H1 (cell line): Measurements from ENCODE around the gene MRPS10. TPM values are rescaled to one million over a fixed set of nuclear protein-coding genes. Genes with fewer than 3 reads are reported as not detected.

Source experiments
- CTCF ChIA-PET: fragments of 300-600 bp; sonication (Branson Sonifier 250); formaldehyde crosslinking; loops from one replicate; lab custom pipeline; 2021; ENCODE audit not compliant: partially characterized antibody; lab: Charles Lee
- POLR2A ChIA-PET: fragments of 300-600 bp; sonication (Branson Sonifier 250); formaldehyde crosslinking; loops from one replicate; lab custom pipeline; 2021; ENCODE audit warnings: inconsistent platforms; ENCODE audit not compliant: partially characterized antibody; lab: Charles Lee
- DNase-seq, 2 experiments: peaks; one replicate each; pipeline versions ENCODE4 v3.0.0 to v3.0.0-alpha.2; 2010 to 2022; ENCODE audit warnings: low spot score in 2 of 2, low read depth in 1 of 2, mixed read lengths in 1 of 2
- FAIRE-seq: peaks from 2 replicates; lab custom pipeline; 2011; peaks lifted over from hg19 to GRCh38; lab: Jason Lieb, UNC
- H2AFZ ChIP-seq: 2 replicates; pipeline ENCODE4 v1.8.1; 2012; ENCODE audit warnings: low read length, inconsistent platforms
- H2AK5ac ChIP-seq: 2 replicates; pipeline ENCODE4 v1.6.1; 2013; ENCODE audit warnings: low read depth, low read length
- H2BK120ac ChIP-seq: replicated peaks from 2 replicates; pipeline ENCODE3; 2013; ENCODE audit warnings: low read depth, low read length, inconsistent platforms
- H2BK12ac ChIP-seq: 2 replicates; pipeline ENCODE4 v1.6.1; 2013; ENCODE audit warnings: low read depth, low read length
- H2BK15ac ChIP-seq: 2 replicates; pipeline ENCODE4 v1.6.1; 2013; ENCODE audit warnings: low read length
- H2BK20ac ChIP-seq: 2 replicates; pipeline ENCODE4 v1.6.1; 2013; ENCODE audit warnings: low read length
- H2BK5ac ChIP-seq: 2 replicates; pipeline ENCODE4 v1.6.1; 2013; ENCODE audit warnings: low read depth, low read length
- H3K14ac ChIP-seq: 2 replicates; pipeline ENCODE4 v1.6.1; 2013; ENCODE audit warnings: inconsistent platforms; ENCODE audit not compliant: insufficient read length
- H3K18ac ChIP-seq: 2 replicates; pipeline ENCODE4 v1.6.1; 2013; ENCODE audit warnings: low read length; ENCODE audit errors: extremely low read depth
- H3K23ac ChIP-seq: 2 replicates; pipeline ENCODE4 v1.6.1; 2013; ENCODE audit warnings: inconsistent platforms; ENCODE audit not compliant: insufficient read length
- H3K23me2 ChIP-seq: 2 replicates; pipeline ENCODE4 v1.6.1; 2013; ENCODE audit warnings: low read depth, low read length
- H3K27ac ChIP-seq: 2 replicates; pipeline ENCODE4 v1.6.1; 2011; ENCODE audit warnings: low read depth, low read length, inconsistent platforms
- H3K27me3 ChIP-seq, 4 experiments: replicated peaks in 1 of 4; 1 replicate in 1 of 4; 2 replicates in 3 of 4; pipeline versions ENCODE4 v1.6.1 to v1.8.1; 2011 to 2013; ENCODE audit warnings: low read length in 3 of 4, mild to moderate bottlenecking in 3 of 4, inconsistent platforms in 2 of 4, mixed read lengths in 2 of 4, moderate library complexity in 1 of 4; ENCODE audit not compliant: control insufficient read depth in 3 of 4, insufficient read depth in 3 of 4; ENCODE audit errors: extremely low read depth in 1 of 4
- H3K36me3 ChIP-seq, 4 experiments: 2 replicates each; pipeline versions ENCODE4 v1.6.1 to v1.8.1; 2011 to 2013; ENCODE audit warnings: mild to moderate bottlenecking in 4 of 4, low read length in 3 of 4, moderate library complexity in 2 of 4, control low read depth in 1 of 4, inconsistent platforms in 1 of 4; ENCODE audit not compliant: insufficient read depth in 4 of 4, control insufficient read depth in 2 of 4
- H3K4ac ChIP-seq: replicated peaks from 2 replicates; pipeline ENCODE3; 2013; ENCODE audit warnings: low read length, low read depth, mixed read lengths, inconsistent platforms; ENCODE audit not compliant: insufficient read length
- H3K4me1 ChIP-seq, 4 experiments: replicated peaks in 1 of 4; 1 replicate in 1 of 4; 2 replicates in 3 of 4; pipeline versions ENCODE4 v1.6.1 to v1.8.1; 2011 to 2013; ENCODE audit warnings: low read length in 3 of 4, inconsistent platforms in 2 of 4, mixed read lengths in 1 of 4; ENCODE audit not compliant: insufficient read depth in 4 of 4, control insufficient read depth in 3 of 4
- H3K4me2 ChIP-seq, 2 experiments: 2 replicates each; pipeline versions ENCODE4 v1.6.1 to v1.8.1; 2011 to 2013; ENCODE audit warnings: low read depth in 2 of 2, low read length in 2 of 2, control low read depth in 1 of 2, inconsistent platforms in 1 of 2, mild to moderate bottlenecking in 1 of 2; ENCODE audit not compliant: insufficient read depth in 1 of 2
- H3K4me3 ChIP-seq, 4 experiments: fragments of 200-600, 300-600 bp in 1 of 4; sonication (generic), shearing (Covaris generic), sonication (Bioruptor Twin) in 1 of 4; 2 replicates each; pipeline versions ENCODE4 v1.5.1 to v1.8.1; 2011 to 2016; ENCODE audit warnings: low read length in 4 of 4, low read depth in 3 of 4, control low read depth in 2 of 4, inconsistent platforms in 2 of 4, mild to moderate bottlenecking in 2 of 4, mixed read lengths in 1 of 4, moderate library complexity in 1 of 4; ENCODE audit not compliant: insufficient read depth in 2 of 4; ENCODE audit errors: extremely low read depth in 1 of 4
- H3K56ac ChIP-seq: replicated peaks from 2 replicates; pipeline ENCODE3; 2013; ENCODE audit warnings: low read depth, mild to moderate bottlenecking, mixed read lengths, low read length, inconsistent platforms; ENCODE audit not compliant: insufficient read length
- H3K79me1 ChIP-seq: 2 replicates; pipeline ENCODE4 v1.6.1; 2013; ENCODE audit warnings: low read depth, low read length, control low read depth
- H3K79me2 ChIP-seq, 2 experiments: 2 replicates each; pipeline versions ENCODE4 v1.6.1 to v1.8.1; 2012 to 2013; ENCODE audit warnings: low read length in 2 of 2, mild to moderate bottlenecking in 2 of 2, inconsistent platforms in 1 of 2; ENCODE audit not compliant: insufficient read depth in 2 of 2, control insufficient read depth in 1 of 2
- H3K9ac ChIP-seq, 4 experiments: replicated peaks in 1 of 4; 1 replicate in 1 of 4; 2 replicates in 3 of 4; pipeline versions ENCODE4 v1.6.1 to v1.8.1; 2011 to 2013; ENCODE audit warnings: low read depth in 3 of 4, low read length in 3 of 4, control low read depth in 2 of 4, mild to moderate bottlenecking in 2 of 4, moderate library complexity in 2 of 4, inconsistent platforms in 1 of 4; ENCODE audit errors: extremely low read depth in 1 of 4
- H3K9me3 ChIP-seq, 2 experiments: 2 replicates each; pipeline versions ENCODE4 v1.6.1 to v1.8.1; 2012 to 2013; ENCODE audit warnings: mild to moderate bottlenecking in 2 of 2, moderate library complexity in 2 of 2, control low read depth in 1 of 2, inconsistent platforms in 1 of 2, low read depth in 1 of 2, low read length in 1 of 2, mixed read lengths in 1 of 2; ENCODE audit not compliant: insufficient read depth in 2 of 2
- H4K20me1 ChIP-seq, 2 experiments: replicated peaks in 1 of 2; 2 replicates each; pipeline versions ENCODE3 to v1.8.1; 2011 to 2013; ENCODE audit warnings: inconsistent platforms in 2 of 2, low read length in 2 of 2, mild to moderate bottlenecking in 1 of 2; ENCODE audit not compliant: insufficient read depth in 2 of 2, control insufficient read depth in 1 of 2
- H4K5ac ChIP-seq: 2 replicates; pipeline ENCODE4 v1.6.1; 2013; ENCODE audit warnings: low read length, low read depth, mixed read lengths, inconsistent platforms; ENCODE audit not compliant: insufficient read length
- H4K8ac ChIP-seq: 2 replicates; pipeline ENCODE4 v1.8.0; 2013; ENCODE audit warnings: mild to moderate bottlenecking, moderate library complexity, low read length, inconsistent platforms; ENCODE audit not compliant: insufficient read depth; ENCODE audit errors: extremely low read depth
- H4K91ac ChIP-seq: replicated peaks from 2 replicates; pipeline ENCODE3; 2013; ENCODE audit warnings: low read length, mixed read lengths, inconsistent platforms; ENCODE audit not compliant: insufficient read length
- ATF3 ChIP-seq: IDR thresholded peaks from 2 replicates; pipeline ENCODE4 v1.6.1; 2011; ENCODE audit warnings: low read depth, mild to moderate bottlenecking, low read length; ENCODE audit not compliant: insufficient read depth
- BACH1 ChIP-seq: IDR thresholded peaks from 2 replicates; pipeline ENCODE4 v1.6.1; 2012; ENCODE audit warnings: low read length, improper control_type of control experiment
- CHD1 ChIP-seq: IDR thresholded peaks from 2 replicates; pipeline ENCODE4 v1.6.1; 2012; ENCODE audit warnings: low read depth, low read length, improper control_type of control experiment
- CREB1 ChIP-seq: IDR thresholded peaks from 2 replicates; pipeline ENCODE4 v1.6.1; 2012; ENCODE audit warnings: inconsistent platforms
- EGR1 ChIP-seq: IDR thresholded peaks from 2 replicates; pipeline ENCODE4 v1.6.1; 2011; ENCODE audit warnings: low read depth, low read length, borderline replicate concordance
- HDAC2 ChIP-seq, 2 experiments: fragments of 300-600 bp in 1 of 2; sonication (generic) in 1 of 2; IDR thresholded peaks; 2 replicates each; pipeline ENCODE4 v1.6.1; 2011 to 2012; ENCODE audit warnings: low read depth in 2 of 2, low read length in 2 of 2, mild to moderate bottlenecking in 2 of 2, moderate library complexity in 2 of 2, borderline replicate concordance in 1 of 2, inconsistent platforms in 1 of 2
- JUND ChIP-seq: IDR thresholded peaks from 2 replicates; pipeline ENCODE4 v1.6.1; 2011; ENCODE audit warnings: mild to moderate bottlenecking, improper control_type of control experiment, low read length
- PHF8 ChIP-seq: fragments of 200-600 bp; sonication (generic); conservative IDR thresholded peaks from 2 replicates; pipeline ENCODE4 v1.7.1; 2012; ENCODE audit warnings: low read depth, mild to moderate bottlenecking, inconsistent platforms, low read length, moderate library complexity
- POLR2A ChIP-seq, 2 experiments: IDR thresholded peaks; 1 replicate in 1 of 2; 2 replicates in 1 of 2; pipeline ENCODE4 v1.6.1; 2011; ENCODE audit warnings: low read depth in 2 of 2, low read length in 2 of 2, mild to moderate bottlenecking in 2 of 2; ENCODE audit errors: control extremely low read depth in 1 of 2
- SP4 ChIP-seq: IDR thresholded peaks from 2 replicates; pipeline ENCODE4 v1.6.1; 2012; ENCODE audit warnings: low read length, inconsistent platforms
- TCF12 ChIP-seq: IDR thresholded peaks from 2 replicates; pipeline ENCODE4 v1.6.1; 2011; ENCODE audit warnings: low read depth, mild to moderate bottlenecking, low read length
- WGBS, 2 experiments: shearing (Covaris generic) in 1 of 2; methylation state at CpG; one replicate each; pipeline versions ENCODE4 v1.1.6 to v1.1.7; 2013 to 2015; ENCODE audit warnings: low lambda C conversion rate in 2 of 2, mixed read lengths in 2 of 2, inconsistent platforms in 1 of 2, low coverage in 1 of 2, missing lambda C conversion rate in 1 of 2; ENCODE audit not compliant: insufficient replicate concordance in 2 of 2, insufficient coverage in 1 of 2, insufficient read length in 1 of 2; ENCODE audit errors: extremely low coverage in 1 of 2, missing lambda C conversion rate in 1 of 2; 5-methylcytosine and 5-hydroxymethylcytosine counted together
- polyA plus RNA-seq, 7 experiments: library from polyadenylated mRNA; depleted of rRNA in 3 of 7; stranded (reverse) in 5 of 7; unstranded in 2 of 7; fragments of >200 nt in 5 of 7; fragments of 200-250 nt in 2 of 7; gene quantifications; 1 replicate in 5 of 7; 2 replicates in 1 of 7; 4 replicates in 1 of 7; pipeline versions ENCODE4 v1.2.1 to v1.2.3, GENCODE V29; 2011 to 2013; ENCODE audit warnings: missing spikeins in 2 of 7, mixed read lengths in 2 of 7
- total RNA-seq: library from RNA; stranded (reverse); fragmentation: NEBNext Ultra II Directional; extraction: Animal tissue kit (Norgen Biotek cat#: 25700); gene quantifications from 2 replicates; pipeline ENCODE4 v1.2.1, GENCODE V29; 2021

Gene MRPS10
- total and polyA plus RNA-seq, 2 of the 8 experiments (the other 6 are each of a cell fraction or from before 2014, with no cell fraction given): 20.5 to 33.6 TPM

GRCh38 chr6:42251911-42252637 lies 34.4 kb upstream of the MRPS10 start:
- Histone ChIP-seq H3K4me3 (no peak overlapping the region), H2BK12ac (no peak overlapping the region), H4K91ac (no peak overlapping the region), H4K8ac (no peak overlapping the region), H4K5ac (no peak overlapping the region)
- no peak for DNase-seq
- CTCF ChIA-PET: no interaction called here
- TF ChIP-seq HDAC2 (IDR thresholded peaks at IDR 0.05; ENCODE audit: borderline replicate concordance in 1 of 2, low read depth in 2 of 2, low read length in 2 of 2) (no peak), POLR2A (IDR thresholded peaks at IDR 0.05; ENCODE audit: control extremely low read depth in 1 of 2, low read depth in 2 of 2, low read length in 2 of 2) (no peak), BACH1 (no peak), ATF3 (no peak), TCF12 (no peak), SP4 (no peak), CHD1 (no peak), JUND (no peak), EGR1 (no peak), CREB1 (no peak), PHF8 (no peak)
- TF ChIP-seq, all 59 proteins: peak for 0
- Histone ChIP-seq H3K4me1 (peaks cover 5 to 7% (median 7%) of the 10 kb centered on the region in 4 experiments; a peak in 5 of 7 replicates), H2AK5ac (no peak overlapping the region), H3K79me2 (no peaks in the 10 kb centered on the region), H2BK120ac (no peak overlapping the region), H3K23ac (no peak overlapping the region), H3K9ac (no peak overlapping the region), H3K56ac (no peak overlapping the region), H2BK5ac (no peak overlapping the region; the same call in 1 of the 2 replicates), H3K79me1 (no peaks in the 10 kb centered on the region), H3K14ac (no peak overlapping the region), H3K27me3 (no peaks in the 10 kb centered on the region), H2AFZ (no peak overlapping the region), H4K20me1 (peaks cover 0 to 1% of the 10 kb centered on the region in 2 experiments), H3K36me3 (peaks cover 16 to 58% (median 46%) of the 10 kb centered on the region in 4 experiments), H2BK20ac (no peak overlapping the region), H3K27ac (no peak overlapping the region), H3K9me3 (no peaks in the 10 kb centered on the region), H2BK15ac (no peak overlapping the region), H3K23me2 (no peaks in the 10 kb centered on the region), H3K4ac (no peak overlapping the region), H3K4me2 (no peak overlapping the region), H3K18ac (no peak overlapping the region)
- FAIRE-seq: no peak
- 89% methylated on average over 9 of the region's 9 CpGs; no CpG with 5 or more reads in 1 of the 2 experiments for WGBS, 2 experiments
- POLR2A ChIA-PET: no interaction called here
